K562 (cell line): ENCODE results near the gene COX4I2. TPM values are rescaled to one million over a fixed set of nuclear protein-coding genes. Genes with fewer than 3 reads are reported as not detected.

Source experiments
- ARID3A ChIP-seq: IDR thresholded peaks from 2 replicates; pipeline ENCODE4 v1.6.1; 2012; ENCODE audit warnings: low read depth, low read length, improper control_type of control experiment, borderline replicate concordance
- CSDE1 ChIP-seq, 2 experiments: fragments of 450-650 bp; IDR thresholded peaks; 2 replicates each; pipeline ENCODE4 v1.6.1; 2016; ENCODE audit warnings: mild to moderate bottlenecking in 1 of 2
- HSF4 ChIP-seq: fragments of 250-450 bp; sonication (Bioruptor Pico); IDR thresholded peaks from 2 replicates; pipeline ENCODE4 v2.1.2; 2022; ENCODE audit warnings: mild to moderate bottlenecking, moderate library complexity, borderline replicate concordance
- ILF3 ChIP-seq: fragments of 450-650 bp; IDR thresholded peaks from 2 replicates; pipeline ENCODE4 v1.6.1; 2018; ENCODE audit warnings: antibody characterized with exemption, mild to moderate bottlenecking, moderate library complexity, borderline replicate concordance
- MNT ChIP-seq, 2 experiments: fragments of 450-650 bp; conservative IDR thresholded peaks; 2 replicates each; pipeline ENCODE4 v1.6.1; 2017; ENCODE audit warnings: mild to moderate bottlenecking in 2 of 2, moderate library complexity in 2 of 2
- NRF1 ChIP-seq, 2 experiments: fragments of 450-650 bp; IDR thresholded peaks in 1 of 2; conservative IDR thresholded peaks in 1 of 2; 2 replicates each; pipeline ENCODE4 v1.6.1; 2014; ENCODE audit warnings: mild to moderate bottlenecking in 2 of 2
- PTTG1 ChIP-seq: fragments of 450-650 bp; IDR thresholded peaks from 2 replicates; pipeline ENCODE4 v1.6.1; 2016; ENCODE audit warnings: low read depth, mild to moderate bottlenecking, missing genetic modification characterization, missing compliant biosample characterization
- RBM17 ChIP-seq: fragments of 200-400 bp; formaldehyde crosslinking; IDR thresholded peaks from 2 replicates; pipeline ENCODE4 v1.6.1; 2017; ENCODE audit warnings: low read depth, mild to moderate bottlenecking, low read length, borderline replicate concordance
- RBM25 ChIP-seq: fragments of 200-400 bp; formaldehyde crosslinking; IDR thresholded peaks from 2 replicates; pipeline ENCODE4 v1.6.1; 2018; ENCODE audit warnings: low read length, low read depth, moderate library complexity; ENCODE audit not compliant: severe bottlenecking
- TCF7 ChIP-seq: sonication (generic); IDR thresholded peaks from 2 replicates; pipeline ENCODE4 v1.6.1; 2016; ENCODE audit warnings: antibody characterized with exemption, borderline replicate concordance
- TFAM ChIP-seq: fragments of 250-450 bp; sonication (Bioruptor Pico); conservative IDR thresholded peaks from 2 replicates; pipeline ENCODE4 v1.5.0; 2021; ENCODE audit warnings: mild to moderate bottlenecking, moderate library complexity
- ZNF140 ChIP-seq: fragments of 250-450 bp; sonication (Bioruptor Pico); IDR thresholded peaks from 2 replicates; pipeline ENCODE4 v1.8.0; 2021; ENCODE audit warnings: moderate library complexity, mild to moderate bottlenecking, inconsistent platforms
- ZNF316 ChIP-seq: fragments of 450-650 bp; IDR thresholded peaks from 2 replicates; pipeline ENCODE4 v1.6.1; 2016
- ZNF507 ChIP-seq: conservative IDR thresholded peaks from 2 replicates; pipeline ENCODE4 v1.6.1; 2017; ENCODE audit warnings: missing genetic modification characterization, missing compliant biosample characterization
- polyA plus RNA-seq, 8 experiments: library from polyadenylated mRNA; depleted of rRNA in 4 of 8; stranded (reverse) in 5 of 8; unstranded in 3 of 8; fragments of >200 nt; fragmentation: Nextera tagmentation in 2 of 8; fragmentation: Illumina TruSeq in 1 of 8; extraction: Ambion mirVana in 2 of 8; extraction: Trizol in 1 of 8; gene quantifications; 2 replicates each; pipeline versions ENCODE4 v1.2.1 to v1.2.3, GENCODE V29; 2011 to 2014; ENCODE audit warnings: inconsistent platforms in 1 of 8, missing spikeins in 1 of 8
- total RNA-seq, 7 experiments: library from RNA; depleted of rRNA in 6 of 7; stranded (reverse); fragments of >200 nt in 6 of 7; fragmentation: Illumina TruSeq in 2 of 7; extraction: Trizol in 2 of 7; gene quantifications; 2 replicates each; pipeline versions ENCODE4 v1.2.1 to v1.2.3, GENCODE V29; 2011 to 2021; ENCODE audit warnings: low replicate concordance in 1 of 7
- TF ChIP-seq, protein P1 (sequence below): sonication (generic); formaldehyde crosslinking; IDR thresholded peaks from 2 replicates; pipeline ENCODE4 v1.8.0; 2022; ENCODE audit warnings: mild to moderate bottlenecking, missing genetic modification reagents

COX4I2 gene
- total and polyA plus RNA-seq, 9 of the 15 experiments (the other 6 are each of a cell fraction or from before 2014, with no cell fraction given): not detected

DNA sequence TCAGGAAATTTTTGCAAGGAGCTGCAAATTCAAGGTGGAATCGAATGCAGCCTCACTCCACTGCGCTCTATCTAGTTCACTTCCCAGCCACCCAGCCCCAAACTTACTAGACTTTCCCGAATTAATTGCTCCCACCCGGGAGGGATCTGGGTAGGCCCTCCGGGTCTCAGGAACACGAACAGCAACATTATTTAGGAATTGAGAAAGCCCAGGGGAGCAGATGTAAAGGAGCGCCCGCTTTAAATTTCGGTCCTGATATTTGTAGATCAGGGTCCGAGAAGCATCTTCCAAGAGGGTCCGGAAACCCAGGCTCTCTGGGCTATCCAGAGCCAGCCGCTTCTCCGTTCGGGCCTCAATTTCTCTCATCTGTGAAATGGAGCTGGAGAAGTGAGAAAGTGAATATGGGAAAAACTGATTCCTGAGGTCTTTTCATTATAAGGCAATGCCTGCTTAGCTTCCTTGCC, 33.1 kb upstream of the COX4I2 start (continued):
- TF ChIP-seq ILF3: no peak
- no peak for TF ChIP-seq ZNF316
- TF ChIP-seq TFAM: no peak
- no peak for TF ChIP-seq ZNF507
- no peak for TF ChIP-seq NRF1 (conservative IDR thresholded peaks at IDR 0.05 in 1 of 2, IDR thresholded peaks at IDR 0.05 in 1 of 2)
- no peak for TF ChIP-seq PTTG1 (tag)
- TF ChIP-seq, protein P1, sequence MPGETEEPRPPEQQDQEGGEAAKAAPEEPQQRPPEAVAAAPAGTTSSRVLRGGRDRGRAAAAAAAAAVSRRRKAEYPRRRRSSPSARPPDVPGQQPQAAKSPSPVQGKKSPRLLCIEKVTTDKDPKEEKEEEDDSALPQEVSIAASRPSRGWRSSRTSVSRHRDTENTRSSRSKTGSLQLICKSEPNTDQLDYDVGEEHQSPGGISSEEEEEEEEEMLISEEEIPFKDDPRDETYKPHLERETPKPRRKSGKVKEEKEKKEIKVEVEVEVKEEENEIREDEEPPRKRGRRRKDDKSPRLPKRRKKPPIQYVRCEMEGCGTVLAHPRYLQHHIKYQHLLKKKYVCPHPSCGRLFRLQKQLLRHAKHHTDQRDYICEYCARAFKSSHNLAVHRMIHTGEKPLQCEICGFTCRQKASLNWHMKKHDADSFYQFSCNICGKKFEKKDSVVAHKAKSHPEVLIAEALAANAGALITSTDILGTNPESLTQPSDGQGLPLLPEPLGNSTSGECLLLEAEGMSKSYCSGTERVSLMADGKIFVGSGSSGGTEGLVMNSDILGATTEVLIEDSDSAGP (CRISPR knock-in tag): no peak
- TF ChIP-seq TCF7: peak; percentile 34; the same call in 1 of the 2 replicates
- TF ChIP-seq MNT (conservative IDR thresholded peaks at IDR 0.05): no peak
- no peak for TF ChIP-seq CSDE1 (IDR thresholded peaks at IDR 0.05)
- no peak for TF ChIP-seq ZNF140
- TF ChIP-seq RBM25: peak; percentile 88
- TF ChIP-seq ARID3A: no peak
- TF ChIP-seq HSF4 (CRISPR knock-in tag): no peak
- no peak for TF ChIP-seq RBM17
